SK-N-SH treated with all-trans-retinoic acid at 6 μM for 48 hours (cell line): ENCODE measurements around the gene NR2F2.

Source experiments
- BACH2 ChIP-seq: fragments of 250-450 bp; sonication (Bioruptor Pico); IDR thresholded peaks from 2 replicates; pipeline ENCODE4 v1.9.0; 2021; ENCODE audit warnings: mild to moderate bottlenecking, borderline replicate concordance
- CREB5 ChIP-seq: fragments of 250-450 bp; sonication (Bioruptor Pico); IDR thresholded peaks from 2 replicates; pipeline ENCODE4 v1.5.1; 2020; ENCODE audit warnings: low read depth, mild to moderate bottlenecking, moderate library complexity
- CSDC2 ChIP-seq: fragments of 250-450 bp; sonication (Bioruptor Pico); IDR thresholded peaks from 2 replicates; pipeline ENCODE4 v1.5.0; 2020; ENCODE audit warnings: mild to moderate bottlenecking, moderate library complexity
- ESRRG ChIP-seq: fragments of 250-450 bp; sonication (Bioruptor Pico); IDR thresholded peaks from 2 replicates; pipeline ENCODE4 v1.6.1; 2021; ENCODE audit warnings: mild to moderate bottlenecking
- GLIS3 ChIP-seq: fragments of 250-450 bp; sonication (Bioruptor Pico); IDR thresholded peaks from 2 replicates; pipeline ENCODE4 v1.5.0; 2020; ENCODE audit warnings: mild to moderate bottlenecking, moderate library complexity
- PATZ1 ChIP-seq: fragments of 250-450 bp; sonication (Bioruptor Pico); IDR thresholded peaks from 2 replicates; pipeline ENCODE4 v1.8.0; 2020; ENCODE audit warnings: mild to moderate bottlenecking, moderate library complexity, borderline replicate concordance
- POU6F1 ChIP-seq: fragments of 250-450 bp; sonication (Bioruptor Pico); IDR thresholded peaks from 2 replicates; pipeline ENCODE4 v1.8.0; 2021; ENCODE audit warnings: low read depth, mild to moderate bottlenecking, moderate library complexity, borderline replicate concordance
- RARB ChIP-seq: fragments of 250-450 bp; sonication (Bioruptor Pico); IDR thresholded peaks from 2 replicates; pipeline ENCODE4 v1.8.0; 2021; ENCODE audit warnings: mild to moderate bottlenecking, moderate library complexity
- SNAI2 ChIP-seq: fragments of 250-450 bp; sonication (Bioruptor Pico); IDR thresholded peaks from 2 replicates; pipeline ENCODE4 v1.5.0; 2020; ENCODE audit warnings: mild to moderate bottlenecking, moderate library complexity
- ZFP30 ChIP-seq: fragments of 450-650 bp; formaldehyde crosslinking; IDR thresholded peaks from 2 replicates; pipeline ENCODE4 v1.5.0; 2022; ENCODE audit warnings: mild to moderate bottlenecking, moderate library complexity
- ZNF565 ChIP-seq: fragments of 450-650 bp; formaldehyde crosslinking; conservative IDR thresholded peaks from 2 replicates; pipeline ENCODE4 v1.5.0; 2020; ENCODE audit warnings: low read depth, mild to moderate bottlenecking, moderate library complexity
- ZNF8 ChIP-seq: fragments of 450-650 bp; formaldehyde crosslinking; IDR thresholded peaks from 2 replicates; pipeline ENCODE4 v1.5.0; 2020; ENCODE audit warnings: mild to moderate bottlenecking, moderate library complexity

- TF ChIP-seq GLIS3 (no peak), BACH2 (no peak), PATZ1 (CRISPR knock-in tag) (no peak), ZFP30 (CRISPR knock-in tag) (no peak), ZNF565 (no peak), POU6F1 (no peak), CSDC2 (CRISPR knock-in tag) (no peak), ZNF8 (CRISPR knock-in tag) (no peak), RARB (CRISPR knock-in tag) (no peak), CREB5 (no peak), SNAI2 (CRISPR knock-in tag) (no peak), ESRRG (CRISPR knock-in tag) (no peak)
Measured at GRCh38 chr15:96381463-96381862, 51.0 kb downstream of the NR2F2 start.
